GM06990 (cell line): Measurements from ENCODE around the gene ANKRD53.

Source experiments
- DNase-seq: peaks from one replicate; pipeline ENCODE4 v3.0.0-alpha.2; 2011; ENCODE audit not compliant: insufficient read length; ENCODE audit errors: extremely low read depth
- H3K27me3 ChIP-seq: replicated peaks from 2 replicates; pipeline ENCODE4 v1.6.0; 2011; ENCODE audit warnings: low read length; ENCODE audit not compliant: control insufficient read depth, insufficient read depth
- H3K36me3 ChIP-seq: 2 replicates; pipeline ENCODE4 v1.5.1; 2011; ENCODE audit warnings: low read length; ENCODE audit not compliant: control insufficient read depth, insufficient read depth
- H3K4me3 ChIP-seq: replicated peaks from 2 replicates; pipeline ENCODE4 v1.5.1; 2011; ENCODE audit warnings: low read depth, mild to moderate bottlenecking, control low read depth, low read length
- CTCF ChIP-seq: IDR thresholded peaks from 2 replicates; pipeline ENCODE4 v1.5.1; 2011; ENCODE audit warnings: low read length, control low read depth, mild to moderate bottlenecking, inconsistent platforms; ENCODE audit not compliant: insufficient read depth, poor library complexity, severe bottlenecking

The ANKRD53 gene

GRCh38 chr2:70962885-70963878 is 15.2 kb upstream of the ANKRD53 start:
- Histone ChIP-seq H3K36me3 (no peaks in the 10 kb centered on the region), H3K4me3 (no peak overlapping the region), H3K27me3 (no peaks in the 10 kb centered on the region; the same call in 1 of the 2 replicates)
- no peak for TF ChIP-seq CTCF
- DNase-seq, result no peak

DNA sequence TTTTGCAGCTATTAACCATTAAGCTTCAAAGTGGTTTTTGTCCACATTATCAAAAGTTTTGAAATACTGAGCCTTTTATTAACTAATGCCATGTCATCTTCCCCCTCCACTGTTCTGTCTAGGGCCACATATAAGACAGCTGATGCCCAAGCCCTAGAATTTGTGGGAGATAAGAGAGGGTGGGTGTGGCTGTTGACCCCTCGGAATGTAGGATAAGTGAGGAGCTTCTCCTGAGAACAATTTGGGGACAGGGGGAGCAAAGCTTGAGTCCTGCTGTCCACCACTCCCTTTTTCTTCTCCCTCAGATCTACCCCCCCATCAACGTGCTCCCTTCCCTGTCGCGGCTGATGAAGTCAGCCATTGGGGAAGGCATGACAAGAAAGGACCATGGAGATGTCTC is 14.3 kb upstream of the ANKRD53 start:
- Histone ChIP-seq H3K27me3 (no peaks in the 10 kb centered on the region; the same call in 1 of the 2 replicates), H3K36me3 (no peaks in the 10 kb centered on the region), H3K4me3 (no peak overlapping the region)
- TF ChIP-seq CTCF, result no peak
- no peak for DNase-seq

DNA sequence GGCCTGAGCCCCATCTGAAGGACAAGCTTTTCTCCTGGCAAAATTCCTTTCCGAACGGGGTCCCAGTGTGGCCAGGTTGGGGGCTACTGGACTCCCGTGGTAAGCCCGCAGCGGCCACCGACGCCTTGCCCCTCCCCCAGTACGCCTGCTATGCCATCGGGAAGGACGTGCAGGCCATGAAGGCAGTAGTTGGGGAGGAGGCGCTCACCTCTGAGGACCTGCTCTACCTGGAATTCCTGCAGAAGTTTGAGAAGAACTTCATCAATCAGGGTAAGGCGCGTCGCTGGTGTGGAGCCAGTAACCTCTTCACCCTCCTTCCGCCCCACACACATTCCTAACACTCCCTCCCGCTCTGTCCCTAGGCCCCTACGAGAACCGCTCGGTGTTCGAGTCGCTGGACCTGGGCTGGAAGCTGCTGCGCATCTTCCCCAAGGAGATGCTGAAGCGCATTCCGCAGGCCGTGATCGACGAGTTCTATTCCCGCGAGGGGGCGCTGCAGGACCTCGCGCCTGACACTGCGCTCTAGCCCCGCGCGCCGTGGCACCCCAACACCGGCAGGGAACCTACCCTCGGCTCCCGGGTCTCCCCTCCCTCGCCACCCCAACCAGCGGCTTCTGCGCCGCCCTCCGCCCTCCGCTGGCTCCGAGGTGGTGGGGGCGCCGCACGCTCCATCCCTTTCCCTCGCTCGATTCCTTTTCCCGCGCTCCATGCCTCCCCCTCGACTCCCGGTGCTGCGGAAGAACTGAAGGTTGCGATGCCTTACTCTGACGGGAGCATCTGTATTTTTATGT is 13.6 kb upstream of the ANKRD53 start:
- Histone ChIP-seq H3K36me3 (no peaks in the 10 kb centered on the region), H3K27me3 (no peaks in the 10 kb centered on the region; the same call in 1 of the 2 replicates), H3K4me3 (peak overlapping the region; percentile 53)
- DNase-seq, result peak; percentile 60
- peak; percentile 86 for TF ChIP-seq CTCF

DNA sequence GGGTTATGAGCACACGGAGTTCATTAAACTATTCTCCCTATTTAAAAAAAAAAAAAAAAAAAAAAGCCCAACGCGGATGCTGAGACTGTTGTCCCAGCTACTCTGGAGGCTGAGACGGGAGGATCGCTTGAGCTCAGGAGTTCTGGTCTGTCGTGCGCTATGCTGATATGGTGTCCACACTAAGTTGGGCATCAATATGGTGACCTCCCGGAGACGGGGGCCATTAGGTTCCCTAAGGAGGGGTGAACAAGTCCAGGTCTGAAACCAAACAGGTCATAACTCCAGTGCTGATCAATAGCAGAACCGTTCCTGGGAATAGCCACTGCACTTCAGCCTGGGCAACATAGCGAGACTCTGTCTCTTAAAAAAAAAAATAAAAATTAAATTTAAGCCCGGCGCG is 12.9 kb upstream of the ANKRD53 start:
- no peak for DNase-seq
- H3K36me3 ChIP-seq, result no peaks in the 10 kb centered on the region
- no peak overlapping the region; the same call in 1 of the 2 replicates for H3K4me3 ChIP-seq
- H3K27me3 ChIP-seq, result no peaks in the 10 kb centered on the region; the same call in 1 of the 2 replicates
- TF ChIP-seq CTCF, result no peak

- H3K27me3 ChIP-seq, result no peaks in the 10 kb centered on the region; the same call in 1 of the 2 replicates
- no peak for TF ChIP-seq CTCF
- no peak for DNase-seq
Measured at GRCh38 chr2:70966681-70967080, 11.7 kb upstream of the ANKRD53 start.

More at GRCh38 chr2:70966681-70967080, 11.7 kb upstream of the ANKRD53 start:
- no peaks in the 10 kb centered on the region for H3K36me3 ChIP-seq
- no peak overlapping the region for H3K4me3 ChIP-seq
